ENCODE data around the gene DGLUCY. TPM values are rescaled to one million over a fixed set of nuclear protein-coding genes. Genes with fewer than 3 reads are reported as not detected.
A peak's percentile ranks its signal among the peaks of the same experiment; 100 is the strongest.

The DGLUCY gene
- polyA plus RNA-seq, 3 donors = 54.9 to 88.4 (median 66.0) TPM

DNA sequence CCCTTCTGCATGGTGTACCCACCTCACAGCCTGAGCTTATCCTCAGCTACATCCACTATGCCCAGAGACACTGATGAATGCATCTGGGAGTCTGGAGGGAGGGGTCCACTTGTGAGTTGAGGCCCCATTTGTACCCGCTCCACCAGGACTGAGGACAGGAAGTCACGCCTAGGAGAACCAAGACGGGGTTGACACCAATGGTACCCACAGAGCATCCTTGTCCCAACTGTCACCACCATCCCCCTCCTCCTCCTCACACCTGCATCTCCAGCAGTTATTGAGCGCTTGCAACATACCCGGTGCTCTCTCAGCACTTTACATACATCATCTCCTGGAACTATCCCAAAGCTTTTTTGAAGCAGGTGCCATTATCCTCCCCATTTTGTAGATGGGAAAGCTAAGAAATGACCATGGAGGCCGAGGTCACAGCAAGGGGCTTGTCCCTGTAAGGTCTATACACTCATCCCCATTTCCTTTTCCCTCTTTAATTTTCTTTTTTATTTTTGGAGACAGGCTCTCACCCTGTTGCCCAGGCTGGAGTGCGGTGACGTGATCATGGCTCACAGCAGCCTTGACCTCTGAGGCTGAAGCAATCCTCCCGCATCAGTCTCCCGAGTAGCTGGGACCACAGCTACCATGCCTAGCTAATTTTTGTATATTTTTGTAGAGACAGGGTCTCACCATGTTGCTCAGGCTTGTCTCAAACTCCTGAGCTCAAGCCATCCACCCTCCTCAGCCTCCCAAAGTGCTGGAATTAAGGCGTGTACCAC, 31.7 kb downstream of the DGLUCY start:
- H3K9me3 ChIP-seq (replicated peaks in 1 of 2; ENCODE audit: control insufficient read depth in 1 of 2, insufficient read depth in 1 of 2, low read length in 2 of 2) = no peaks in the 10 kb centered on the region
- intact Hi-C loops (cut with micrococcal nuclease) = no loop called here
- H3K36me3 Mint-ChIP-seq = peaks cover 54 to 73% of the 10 kb centered on the region in 2 donors
- no peaks in the 10 kb centered on the region for H3K27me3 Mint-ChIP-seq (ENCODE audit: low read depth in 3 of 3)
- H3K79me2 ChIP-seq (ENCODE audit: insufficient read depth, low read length) = peaks cover 5% of the 10 kb centered on the region
- H4K20me1 ChIP-seq (ENCODE audit: insufficient read depth, low read length) = peaks cover 45% of the 10 kb centered on the region
- no peak overlapping the region for H3K27ac ChIP-seq (ENCODE audit: low read depth in 1 of 2, low read length in 2 of 2)
- H2AFZ ChIP-seq (ENCODE audit: insufficient read depth, low read depth, low read length, poor library complexity, severe bottlenecking) = no peak overlapping the region
- no peak overlapping the region for H3K4me3 Mint-ChIP-seq
- peaks cover 26% of the 10 kb centered on the region for H3K4me1 Mint-ChIP-seq
- H3K9ac ChIP-seq (ENCODE audit: insufficient read depth, low read length, poor library complexity, severe bottlenecking) = no peak overlapping the region
- H3K9me3 Mint-ChIP-seq = no peaks in the 10 kb centered on the region
- TF ChIP-seq, protein P1, sequence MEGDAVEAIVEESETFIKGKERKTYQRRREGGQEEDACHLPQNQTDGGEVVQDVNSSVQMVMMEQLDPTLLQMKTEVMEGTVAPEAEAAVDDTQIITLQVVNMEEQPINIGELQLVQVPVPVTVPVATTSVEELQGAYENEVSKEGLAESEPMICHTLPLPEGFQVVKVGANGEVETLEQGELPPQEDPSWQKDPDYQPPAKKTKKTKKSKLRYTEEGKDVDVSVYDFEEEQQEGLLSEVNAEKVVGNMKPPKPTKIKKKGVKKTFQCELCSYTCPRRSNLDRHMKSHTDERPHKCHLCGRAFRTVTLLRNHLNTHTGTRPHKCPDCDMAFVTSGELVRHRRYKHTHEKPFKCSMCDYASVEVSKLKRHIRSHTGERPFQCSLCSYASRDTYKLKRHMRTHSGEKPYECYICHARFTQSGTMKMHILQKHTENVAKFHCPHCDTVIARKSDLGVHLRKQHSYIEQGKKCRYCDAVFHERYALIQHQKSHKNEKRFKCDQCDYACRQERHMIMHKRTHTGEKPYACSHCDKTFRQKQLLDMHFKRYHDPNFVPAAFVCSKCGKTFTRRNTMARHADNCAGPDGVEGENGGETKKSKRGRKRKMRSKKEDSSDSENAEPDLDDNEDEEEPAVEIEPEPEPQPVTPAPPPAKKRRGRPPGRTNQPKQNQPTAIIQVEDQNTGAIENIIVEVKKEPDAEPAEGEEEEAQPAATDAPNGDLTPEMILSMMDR (IDR thresholded peaks at IDR 0.05) = no peak
- H3K4me2 ChIP-seq (replicated peaks; ENCODE audit: extremely low read depth, low read length, poor library complexity, severe bottlenecking) = no peak overlapping the region
- peaks cover 51 to 77% of the 10 kb centered on the region in 2 donors for H3K36me3 ChIP-seq (replicated peaks in 1 of 2; ENCODE audit: control insufficient read depth in 1 of 2, insufficient read depth in 2 of 2, low read length in 2 of 2)
- peaks cover 10 to 14% of the 10 kb centered on the region in 2 donors for H3K4me1 ChIP-seq (ENCODE audit: control insufficient read depth in 1 of 2, insufficient read depth in 2 of 2, low read length in 2 of 2)
- H3K27me3 ChIP-seq (ENCODE audit: control insufficient read depth in 2 of 2, insufficient read depth in 2 of 2, low read length in 2 of 2) = no peaks in the 10 kb centered on the region
- no peak overlapping the region for H3K4me3 ChIP-seq (replicated peaks in 1 of 3; ENCODE audit: low read depth in 2 of 3, low read length in 3 of 3)
- H3K27ac Mint-ChIP-seq = peak overlapping the region in 3 of 7 donors; percentile 9 to 63 (median 41)
- WGBS (ENCODE audit: insufficient coverage) = 74% methylated on average over 4 of the region's 11 CpGs
- DNase-seq = no peak

GRCh38 chr14:91146661-91147060, 32.8 kb downstream of the DGLUCY start:
- H3K27me3 Mint-ChIP-seq (ENCODE audit: low read depth in 3 of 3) = no peaks in the 10 kb centered on the region
- intact Hi-C loops (cut with micrococcal nuclease) = no loop called here
- Histone ChIP-seq H3K36me3 (replicated peaks in 1 of 2; ENCODE audit: control insufficient read depth in 1 of 2, insufficient read depth in 2 of 2, low read length in 2 of 2) (peaks cover 51 to 78% of the 10 kb centered on the region in 2 donors), H3K4me3 (replicated peaks in 1 of 3; ENCODE audit: low read depth in 2 of 3, low read length in 3 of 3) (no peak overlapping the region), H3K79me2 (ENCODE audit: insufficient read depth, low read length) (peaks cover 5% of the 10 kb centered on the region), H2AFZ (ENCODE audit: insufficient read depth, low read depth, low read length, poor library complexity, severe bottlenecking) (no peak overlapping the region), H3K4me1 (ENCODE audit: control insufficient read depth in 1 of 2, insufficient read depth in 2 of 2, low read length in 2 of 2) (peaks cover 10 to 14% of the 10 kb centered on the region in 2 donors), H3K9ac (ENCODE audit: insufficient read depth, low read length, poor library complexity, severe bottlenecking) (no peak overlapping the region), H3K9me3 (replicated peaks in 1 of 2; ENCODE audit: control insufficient read depth in 1 of 2, insufficient read depth in 1 of 2, low read length in 2 of 2) (no peaks in the 10 kb centered on the region), H3K27ac (ENCODE audit: low read depth in 1 of 2, low read length in 2 of 2) (no peak overlapping the region), H3K27me3 (ENCODE audit: control insufficient read depth in 2 of 2, insufficient read depth in 2 of 2, low read length in 2 of 2) (no peaks in the 10 kb centered on the region), H4K20me1 (ENCODE audit: insufficient read depth, low read length) (peaks cover 45% of the 10 kb centered on the region), H3K4me2 (replicated peaks; ENCODE audit: extremely low read depth, low read length, poor library complexity, severe bottlenecking) (no peak overlapping the region)
- H3K4me1 Mint-ChIP-seq = peaks cover 21% of the 10 kb centered on the region
- no peak for DNase-seq
- 97% methylated on average over 5 of the region's 5 CpGs for WGBS (ENCODE audit: insufficient coverage)
- peaks cover 54 to 78% of the 10 kb centered on the region in 2 donors for H3K36me3 Mint-ChIP-seq
- TF ChIP-seq, protein P1 (IDR thresholded peaks at IDR 0.05) = no peak
- H3K27ac Mint-ChIP-seq = no peak overlapping the region
- no peak overlapping the region for H3K4me3 Mint-ChIP-seq
- no peaks in the 10 kb centered on the region for H3K9me3 Mint-ChIP-seq
